Liver (tissue), 9 donors: ENCODE results near the gene SCG3. TPM values are rescaled to one million over a fixed set of nuclear protein-coding genes. Genes with fewer than 3 reads are reported as not detected.

Experiments
- DNase-seq: peaks from one replicate; pipeline ENCODE4 v3.0.0-alpha.2; 2017; ENCODE audit warnings: low spot score
- H3K27ac ChIP-seq, 2 donors: one replicate each; pipeline ENCODE4 v1.7.0; 2013; ENCODE audit warnings: inconsistent platforms in 2 of 2, low read length in 2 of 2, control low read depth in 1 of 2, low read depth in 1 of 2, mild to moderate bottlenecking in 1 of 2
- H3K27me3 ChIP-seq, 4 donors: one replicate each; pipeline versions ENCODE4 v1.6.1 to v1.7.0; 2013; ENCODE audit warnings: low read length in 3 of 4, inconsistent platforms in 1 of 4, mild to moderate bottlenecking in 1 of 4, moderate library complexity in 1 of 4; ENCODE audit not compliant: control insufficient read depth in 4 of 4, insufficient read depth in 4 of 4
- H3K36me3 ChIP-seq, 4 donors: one replicate each; pipeline versions ENCODE4 v1.6.1 to v1.7.0; 2013; ENCODE audit warnings: low read length in 3 of 4, mild to moderate bottlenecking in 3 of 4, low read depth in 1 of 4, moderate library complexity in 1 of 4; ENCODE audit not compliant: control insufficient read depth in 4 of 4, insufficient read depth in 3 of 4
- H3K4me1 ChIP-seq, 4 donors: one replicate each; pipeline versions ENCODE4 v1.6.1 to v1.7.0; 2013; ENCODE audit warnings: low read length in 3 of 4, mild to moderate bottlenecking in 3 of 4, moderate library complexity in 1 of 4; ENCODE audit not compliant: control insufficient read depth in 4 of 4, insufficient read depth in 4 of 4
- H3K4me3 ChIP-seq, 3 donors: one replicate each; pipeline versions ENCODE4 v1.6.1 to v1.7.0; 2013; ENCODE audit warnings: low read length in 3 of 3, control low read depth in 1 of 3, low read depth in 1 of 3, mild to moderate bottlenecking in 1 of 3
- H3K9ac ChIP-seq, 2 donors: one replicate each; pipeline ENCODE4 v1.7.0; 2013; ENCODE audit warnings: low read length in 2 of 2, mild to moderate bottlenecking in 2 of 2, moderate library complexity in 2 of 2, control low read depth in 1 of 2, low read depth in 1 of 2
- H3K9me3 ChIP-seq, 4 donors: one replicate each; pipeline versions ENCODE4 v1.6.1 to v1.7.0; 2013; ENCODE audit warnings: low read length in 3 of 4; ENCODE audit not compliant: control insufficient read depth in 4 of 4
- EGR1 ChIP-seq, 2 donors: IDR thresholded peaks; 2 replicates each; pipeline ENCODE4 v1.6.1; 2016 to 2018; ENCODE audit warnings: antibody characterized with exemption in 2 of 2, low read depth in 2 of 2
- FOXA1 ChIP-seq: IDR thresholded peaks from 2 replicates; pipeline ENCODE4 v1.6.1; 2016; ENCODE audit warnings: antibody characterized with exemption
- FOXA2 ChIP-seq: IDR thresholded peaks from 2 replicates; pipeline ENCODE4 v1.6.1; 2016; ENCODE audit warnings: antibody characterized with exemption
- GABPA ChIP-seq, 2 donors: IDR thresholded peaks in 1 of 2; conservative IDR thresholded peaks in 1 of 2; 2 replicates each; pipeline ENCODE4 v1.6.1; 2016; ENCODE audit warnings: antibody characterized with exemption in 2 of 2, mild to moderate bottlenecking in 1 of 2, moderate library complexity in 1 of 2
- HNF4A ChIP-seq, 2 donors: conservative IDR thresholded peaks; 2 replicates each; pipeline ENCODE4 v1.6.1; 2016; ENCODE audit warnings: antibody characterized with exemption in 2 of 2, mild to moderate bottlenecking in 2 of 2
- HNF4G ChIP-seq: IDR thresholded peaks from 2 replicates; pipeline ENCODE4 v1.6.1; 2016; ENCODE audit warnings: antibody characterized with exemption
- JUND ChIP-seq, 2 donors: IDR thresholded peaks; 2 replicates each; pipeline ENCODE4 v1.6.1; 2016; ENCODE audit warnings: antibody characterized with exemption in 2 of 2
- NR2F2 ChIP-seq: IDR thresholded peaks from 2 replicates; pipeline ENCODE4 v1.6.1; 2016; ENCODE audit warnings: antibody characterized with exemption
- RAD21 ChIP-seq, 2 donors: IDR thresholded peaks; 2 replicates each; pipeline ENCODE4 v1.6.1; 2016; ENCODE audit warnings: antibody characterized with exemption in 2 of 2, mild to moderate bottlenecking in 2 of 2
- RXRA ChIP-seq, 2 donors: IDR thresholded peaks; 2 replicates each; pipeline ENCODE4 v1.6.1; 2017 to 2018; ENCODE audit warnings: antibody characterized with exemption in 2 of 2, mild to moderate bottlenecking in 1 of 2
- SP1 ChIP-seq: IDR thresholded peaks from 2 replicates; pipeline ENCODE4 v1.6.1; 2018; ENCODE audit warnings: antibody characterized with exemption, mild to moderate bottlenecking
- YY1 ChIP-seq: IDR thresholded peaks from 2 replicates; pipeline ENCODE4 v1.6.1; 2016; ENCODE audit warnings: antibody characterized with exemption, mild to moderate bottlenecking
- ZBTB33 ChIP-seq: IDR thresholded peaks from 2 replicates; pipeline ENCODE4 v1.6.1; 2016; ENCODE audit warnings: antibody characterized with exemption
- WGBS: extraction: QIAGEN DNeasy Blood & Tissue Kit; methylation state at CpG from one replicate; pipeline ENCODE4 v1.1.7; 2013; 5-methylcytosine and 5-hydroxymethylcytosine counted together
- polyA plus RNA-seq, 2 donors: library from polyadenylated mRNA; stranded (reverse) in 1 of 2; unstranded in 1 of 2; fragments of 200-250 nt in 1 of 2; fragments of >200 nt in 1 of 2; fragmentation: Nextera tagmentation in 1 of 2; extraction: Ambion mirVana in 1 of 2; gene quantifications; one replicate each; pipeline versions ENCODE4 v1.2.1 to v1.2.3, GENCODE V29; 2013 to 2015
- total RNA-seq, 2 donors: library from RNA; depleted of rRNA; stranded (reverse); fragments of >200 nt; gene quantifications; one replicate each; pipeline ENCODE4 v1.2.3, GENCODE V29; 2014
- TF ChIP-seq, protein P1 (sequence below): fragments of 150-350 bp; IDR thresholded peaks from 2 replicates; pipeline ENCODE4 v1.5.1; 2017; ENCODE audit warnings: improper control_type of control experiment, low read depth, low read length; ENCODE audit not compliant: missing input control
- TF ChIP-seq, protein P2 (sequence below): IDR thresholded peaks from 2 replicates; pipeline ENCODE4 v1.6.1; 2016; ENCODE audit warnings: antibody characterized with exemption, mild to moderate bottlenecking
- TF ChIP-seq, protein P3 (sequence below): IDR thresholded peaks from 2 replicates; pipeline ENCODE4 v1.6.1; 2016; ENCODE audit warnings: antibody characterized with exemption
- TF ChIP-seq, protein P4 (sequence below): IDR thresholded peaks from 2 replicates; pipeline ENCODE4 v1.6.1; 2016; ENCODE audit warnings: antibody characterized with exemption
- donor health status: healthy.
- donor health status: healthy.
- donor health status: healthy.
- donor health status: healthy.
- donor health status: healthy.

The SCG3 gene
- total and polyA plus RNA-seq, 4 donors, result under 0.01 to 0.05 (median 0.01) TPM; not detected in 1

DNA sequence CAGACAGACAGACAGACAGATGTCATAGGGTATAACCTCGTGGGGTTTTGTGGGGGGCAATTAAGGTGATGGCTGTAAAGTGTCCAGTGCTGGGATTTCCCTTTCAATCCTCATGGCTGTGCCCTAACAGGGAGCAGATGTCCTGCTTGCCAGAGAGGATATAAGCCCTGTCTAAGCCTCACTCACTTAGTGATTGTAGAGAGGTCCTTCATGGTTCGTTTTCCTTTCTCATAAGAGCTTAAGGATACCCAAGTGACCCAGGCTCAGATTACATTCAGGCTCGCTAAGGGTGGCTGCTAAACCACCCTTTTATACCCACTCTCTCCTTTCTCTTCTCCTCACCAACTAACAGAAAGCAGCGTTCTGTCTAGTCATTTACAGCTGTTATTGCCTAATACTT is 36.9 kb downstream of the SCG3 start:
- 77% methylated on average over 4 of the region's 4 CpGs for WGBS
- Histone ChIP-seq H3K27me3 (no peaks in the 10 kb centered on the region), H3K9ac (no peak overlapping the region), H3K4me3 (no peak overlapping the region), H3K4me1 (peaks cover 0 to 7% (median 2%) of the 10 kb centered on the region in 4 donors), H3K27ac (no peak overlapping the region), H3K36me3 (peaks cover 0 to 5% (median 2%) of the 10 kb centered on the region in 4 donors), H3K9me3 (no peaks in the 10 kb centered on the region)
- TF ChIP-seq, protein P1, sequence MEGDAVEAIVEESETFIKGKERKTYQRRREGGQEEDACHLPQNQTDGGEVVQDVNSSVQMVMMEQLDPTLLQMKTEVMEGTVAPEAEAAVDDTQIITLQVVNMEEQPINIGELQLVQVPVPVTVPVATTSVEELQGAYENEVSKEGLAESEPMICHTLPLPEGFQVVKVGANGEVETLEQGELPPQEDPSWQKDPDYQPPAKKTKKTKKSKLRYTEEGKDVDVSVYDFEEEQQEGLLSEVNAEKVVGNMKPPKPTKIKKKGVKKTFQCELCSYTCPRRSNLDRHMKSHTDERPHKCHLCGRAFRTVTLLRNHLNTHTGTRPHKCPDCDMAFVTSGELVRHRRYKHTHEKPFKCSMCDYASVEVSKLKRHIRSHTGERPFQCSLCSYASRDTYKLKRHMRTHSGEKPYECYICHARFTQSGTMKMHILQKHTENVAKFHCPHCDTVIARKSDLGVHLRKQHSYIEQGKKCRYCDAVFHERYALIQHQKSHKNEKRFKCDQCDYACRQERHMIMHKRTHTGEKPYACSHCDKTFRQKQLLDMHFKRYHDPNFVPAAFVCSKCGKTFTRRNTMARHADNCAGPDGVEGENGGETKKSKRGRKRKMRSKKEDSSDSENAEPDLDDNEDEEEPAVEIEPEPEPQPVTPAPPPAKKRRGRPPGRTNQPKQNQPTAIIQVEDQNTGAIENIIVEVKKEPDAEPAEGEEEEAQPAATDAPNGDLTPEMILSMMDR, result no peak
- TF ChIP-seq FOXA1, result no peak
- TF ChIP-seq SP1, result no peak
- no peak for TF ChIP-seq EGR1 (IDR thresholded peaks at IDR 0.05; ENCODE audit: low read depth in 2 of 2)
- TF ChIP-seq, protein P2, sequence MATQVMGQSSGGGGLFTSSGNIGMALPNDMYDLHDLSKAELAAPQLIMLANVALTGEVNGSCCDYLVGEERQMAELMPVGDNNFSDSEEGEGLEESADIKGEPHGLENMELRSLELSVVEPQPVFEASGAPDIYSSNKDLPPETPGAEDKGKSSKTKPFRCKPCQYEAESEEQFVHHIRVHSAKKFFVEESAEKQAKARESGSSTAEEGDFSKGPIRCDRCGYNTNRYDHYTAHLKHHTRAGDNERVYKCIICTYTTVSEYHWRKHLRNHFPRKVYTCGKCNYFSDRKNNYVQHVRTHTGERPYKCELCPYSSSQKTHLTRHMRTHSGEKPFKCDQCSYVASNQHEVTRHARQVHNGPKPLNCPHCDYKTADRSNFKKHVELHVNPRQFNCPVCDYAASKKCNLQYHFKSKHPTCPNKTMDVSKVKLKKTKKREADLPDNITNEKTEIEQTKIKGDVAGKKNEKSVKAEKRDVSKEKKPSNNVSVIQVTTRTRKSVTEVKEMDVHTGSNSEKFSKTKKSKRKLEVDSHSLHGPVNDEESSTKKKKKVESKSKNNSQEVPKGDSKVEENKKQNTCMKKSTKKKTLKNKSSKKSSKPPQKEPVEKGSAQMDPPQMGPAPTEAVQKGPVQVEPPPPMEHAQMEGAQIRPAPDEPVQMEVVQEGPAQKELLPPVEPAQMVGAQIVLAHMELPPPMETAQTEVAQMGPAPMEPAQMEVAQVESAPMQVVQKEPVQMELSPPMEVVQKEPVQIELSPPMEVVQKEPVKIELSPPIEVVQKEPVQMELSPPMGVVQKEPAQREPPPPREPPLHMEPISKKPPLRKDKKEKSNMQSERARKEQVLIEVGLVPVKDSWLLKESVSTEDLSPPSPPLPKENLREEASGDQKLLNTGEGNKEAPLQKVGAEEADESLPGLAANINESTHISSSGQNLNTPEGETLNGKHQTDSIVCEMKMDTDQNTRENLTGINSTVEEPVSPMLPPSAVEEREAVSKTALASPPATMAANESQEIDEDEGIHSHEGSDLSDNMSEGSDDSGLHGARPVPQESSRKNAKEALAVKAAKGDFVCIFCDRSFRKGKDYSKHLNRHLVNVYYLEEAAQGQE, result no peak
- TF ChIP-seq, protein P3, sequence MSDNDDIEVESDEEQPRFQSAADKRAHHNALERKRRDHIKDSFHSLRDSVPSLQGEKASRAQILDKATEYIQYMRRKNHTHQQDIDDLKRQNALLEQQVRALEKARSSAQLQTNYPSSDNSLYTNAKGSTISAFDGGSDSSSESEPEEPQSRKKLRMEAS, result no peak
- no peak for TF ChIP-seq GABPA (IDR thresholded peaks at IDR 0.05 in 1 of 2, conservative IDR thresholded peaks at IDR 0.05 in 1 of 2)
- no peak for TF ChIP-seq HNF4G
- TF ChIP-seq RAD21 (IDR thresholded peaks at IDR 0.05), result no peak
- TF ChIP-seq RXRA (IDR thresholded peaks at IDR 0.05), result no peak
- no peak for TF ChIP-seq JUND (IDR thresholded peaks at IDR 0.05)
- TF ChIP-seq FOXA2, result no peak
- no peak for TF ChIP-seq ZBTB33
- no peak for DNase-seq

DNA sequence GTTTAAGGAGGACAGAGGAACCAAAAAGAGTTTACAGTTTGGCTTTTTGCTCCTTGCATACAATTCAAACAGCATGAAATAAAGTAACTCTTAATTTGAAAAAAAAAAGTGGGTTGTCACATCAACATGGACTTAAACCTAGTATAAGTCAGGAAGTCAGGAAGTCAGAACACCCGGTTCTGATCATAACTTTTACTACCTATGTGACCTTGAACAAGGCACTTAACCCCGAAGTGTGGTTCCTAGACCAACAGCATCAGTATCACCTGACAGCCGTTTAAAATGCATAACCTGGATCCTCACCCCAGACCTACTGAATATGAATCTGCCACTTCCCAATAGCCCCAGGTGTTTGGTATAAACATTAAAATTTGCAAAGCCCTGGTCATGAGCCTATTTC is 37.4 kb downstream of the SCG3 start:
- Histone ChIP-seq H3K36me3 (peaks cover 0 to 5% (median 2%) of the 10 kb centered on the region in 4 donors), H3K4me3 (no peak overlapping the region), H3K9ac (no peak overlapping the region), H3K9me3 (no peaks in the 10 kb centered on the region), H3K27me3 (no peaks in the 10 kb centered on the region), H3K27ac (no peak overlapping the region), H3K4me1 (peaks cover 0 to 7% (median 2%) of the 10 kb centered on the region in 4 donors)
- 72% methylated on average over 3 of the region's 3 CpGs for WGBS
- no peak for DNase-seq
- TF ChIP-seq ZBTB33, result no peak
- no peak for TF ChIP-seq SP1
- TF ChIP-seq FOXA1, result no peak
- TF ChIP-seq FOXA2, result no peak
- TF ChIP-seq HNF4A (conservative IDR thresholded peaks at IDR 0.05), result no peak
- TF ChIP-seq NR2F2, result no peak
- TF ChIP-seq, protein P3, result no peak
- TF ChIP-seq RXRA (IDR thresholded peaks at IDR 0.05), result no peak
- TF ChIP-seq GABPA (IDR thresholded peaks at IDR 0.05 in 1 of 2, conservative IDR thresholded peaks at IDR 0.05 in 1 of 2), result no peak
- TF ChIP-seq YY1, result no peak
- TF ChIP-seq RAD21 (IDR thresholded peaks at IDR 0.05), result no peak
- TF ChIP-seq EGR1 (IDR thresholded peaks at IDR 0.05; ENCODE audit: low read depth in 2 of 2), result no peak
- TF ChIP-seq, protein P1, result no peak
- TF ChIP-seq, protein P4, sequence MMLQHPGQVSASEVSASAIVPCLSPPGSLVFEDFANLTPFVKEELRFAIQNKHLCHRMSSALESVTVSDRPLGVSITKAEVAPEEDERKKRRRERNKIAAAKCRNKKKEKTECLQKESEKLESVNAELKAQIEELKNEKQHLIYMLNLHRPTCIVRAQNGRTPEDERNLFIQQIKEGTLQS, result no peak
